Measurements from ENCODE around the gene INMT.

INMT gene

GRCh38 chr7:30729642-30730041, 22.3 kb upstream of the INMT start:
- DNase-seq: no peak

GRCh38 chr7:30730097-30730496, 21.8 kb upstream of the INMT start:
- no peak for DNase-seq

- DNase-seq: no peak
Measured at GRCh38 chr7:30730996-30731395, 20.9 kb upstream of the INMT start.

- no peak for DNase-seq
Measured at GRCh38 chr7:30731581-30731980, 20.4 kb upstream of the INMT start.

- DNase-seq: no peak
Measured at GRCh38 chr7:30732606-30733005, 19.3 kb upstream of the INMT start.

GRCh38 chr7:30733216-30733615, 18.7 kb upstream of the INMT start:
- DNase-seq: no peak

- DNase-seq: no peak
Measured at GRCh38 chr7:30733691-30734090, 18.2 kb upstream of the INMT start.

GRCh38 chr7:30734497-30734896, 17.4 kb upstream of the INMT start:
- DNase-seq: no peak

- no peak for DNase-seq
Measured at GRCh38 chr7:30735631-30736030, 16.3 kb upstream of the INMT start.

- DNase-seq: no peak
Measured at GRCh38 chr7:30736291-30736690, 15.6 kb upstream of the INMT start.

- DNase-seq: no peak
Measured at GRCh38 chr7:30738026-30738915, 13.7 kb upstream of the INMT start.

- DNase-seq: no peak
Measured at GRCh38 chr7:30739691-30740090, 12.2 kb upstream of the INMT start.

- DNase-seq: peak; percentile 47
Measured at GRCh38 chr7:30740417-30741181, 11.3 kb upstream of the INMT start.

GRCh38 chr7:30741289-30741688, 10.6 kb upstream of the INMT start:
- DNase-seq: no peak

GRCh38 chr7:30743371-30744074, 8.4 kb upstream of the INMT start:
- DNase-seq: no peak

- DNase-seq: no peak
Measured at GRCh38 chr7:30744075-30744417, 7.9 kb upstream of the INMT start.

GRCh38 chr7:30745261-30745941, 6.5 kb upstream of the INMT start:
- no peak for DNase-seq

- no peak for DNase-seq
Measured at GRCh38 chr7:30750010-30750409, 1.9 kb upstream of the INMT start.

GRCh38 chr7:30750683-30751650, 968 bp upstream of the INMT start:
- no peak for DNase-seq

GRCh38 chr7:30752484-30752883, 549 bp downstream of the INMT start:
- no peak for DNase-seq

GRCh38 chr7:30752979-30753378, 1.0 kb downstream of the INMT start:
- no peak for DNase-seq

Measured in SHP77 treated with DMSO at 0.1 percent for 48 hours (cell line).